ENCODE results near the gene OOSP1.

OOSP1 gene

DNA sequence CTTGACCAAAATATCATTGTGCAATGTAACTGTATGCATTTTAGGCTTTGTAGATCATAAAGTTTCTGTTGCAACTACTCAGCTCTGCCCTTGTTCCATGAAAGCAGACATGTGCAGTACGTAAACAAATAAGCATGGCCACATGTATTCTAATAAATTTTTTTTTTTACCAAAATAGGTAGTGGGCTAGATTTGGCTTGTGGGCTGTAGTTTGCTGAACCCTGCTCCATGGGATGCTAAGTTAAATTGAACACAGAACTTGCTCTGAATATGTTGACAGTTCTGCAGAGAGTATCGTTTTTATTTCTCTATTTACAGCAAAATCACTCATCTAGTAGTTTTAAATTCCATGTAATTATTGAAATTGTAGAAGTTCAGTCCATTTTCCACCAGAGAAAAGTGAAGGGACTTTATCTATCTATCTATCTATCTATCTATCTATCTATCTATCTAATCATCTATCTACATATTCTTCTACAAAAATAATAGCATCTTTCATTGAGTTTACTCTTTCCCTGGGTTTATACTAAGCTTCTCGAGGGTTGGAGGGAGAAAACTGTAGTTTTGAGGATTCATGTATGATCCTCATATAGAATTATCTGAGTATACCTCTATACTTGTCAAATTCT lies 16.1 kb downstream of the OOSP1 start:
- TF ChIP-seq CTCF (IDR thresholded peaks at IDR 0.05; ENCODE audit: borderline replicate concordance, control extremely low read depth, extremely low read depth, insufficient read depth, missing control alignments) = no peak
- no peak for DNase-seq (ENCODE audit: low spot score)
- in situ Hi-C loops (cut with MboI; ENCODE audit: low sequenced_read_pairs, unreplicated experiment) = no loop called here

GRCh38 chr11:59957094-59957493 lies 18.9 kb downstream of the OOSP1 start:
- no peak for TF ChIP-seq CTCF (IDR thresholded peaks at IDR 0.05; ENCODE audit: borderline replicate concordance, control extremely low read depth, extremely low read depth, insufficient read depth, missing control alignments)
- no peak for DNase-seq (ENCODE audit: low spot score)
- in situ Hi-C loops (cut with MboI; ENCODE audit: low sequenced_read_pairs, unreplicated experiment) = no loop called here

GRCh38 chr11:59960502-59961381 lies 22.5 kb downstream of the OOSP1 start:
- no peak for DNase-seq (ENCODE audit: low spot score)
- no peak for TF ChIP-seq CTCF (IDR thresholded peaks at IDR 0.05; ENCODE audit: borderline replicate concordance, control extremely low read depth, extremely low read depth, insufficient read depth, missing control alignments)
- in situ Hi-C loops (cut with MboI; ENCODE audit: low sequenced_read_pairs, unreplicated experiment) = no loop called here

- TF ChIP-seq CTCF (IDR thresholded peaks at IDR 0.05; ENCODE audit: borderline replicate concordance, control extremely low read depth, extremely low read depth, insufficient read depth, missing control alignments) = no peak
- in situ Hi-C loops (cut with MboI; ENCODE audit: low sequenced_read_pairs, unreplicated experiment) = no loop called here
- no peak for DNase-seq (ENCODE audit: low spot score)
Measured at GRCh38 chr11:59962107-59962482, 23.9 kb downstream of the OOSP1 start.

GRCh38 chr11:59963733-59964132 lies 25.5 kb downstream of the OOSP1 start, which contains the start of gene OOSP4A:
Gene OOSP4A, plus strand, starts transcription at chr11:59964033. Its CDS starts 0 bp downstream, at chr11:59964033.
- DNase-seq (ENCODE audit: low spot score) = no peak
- in situ Hi-C loops (cut with MboI; ENCODE audit: low sequenced_read_pairs, unreplicated experiment) = no loop called here
- TF ChIP-seq CTCF (IDR thresholded peaks at IDR 0.05; ENCODE audit: borderline replicate concordance, control extremely low read depth, extremely low read depth, insufficient read depth, missing control alignments) = no peak

DNA sequence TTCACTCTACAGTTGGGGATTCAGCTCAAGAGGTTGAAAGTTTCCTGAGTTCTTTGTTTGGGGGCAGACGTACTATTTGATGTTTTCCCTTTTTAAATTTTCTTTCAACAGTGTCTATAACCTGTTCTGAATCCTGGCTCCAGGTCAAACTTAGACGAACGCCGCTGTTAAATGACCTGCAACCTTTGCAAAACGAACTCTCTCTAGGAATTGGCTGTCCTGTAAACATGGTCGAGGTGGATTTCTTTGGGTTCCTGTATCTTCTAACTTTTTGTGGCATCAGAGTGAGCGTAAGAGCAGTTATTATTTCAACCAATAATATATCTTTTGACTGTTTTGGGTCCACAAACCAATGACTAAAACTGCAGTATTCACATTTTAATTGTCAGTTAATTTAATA lies 27.2 kb downstream of the OOSP1 start:
- no peak for TF ChIP-seq CTCF (IDR thresholded peaks at IDR 0.05; ENCODE audit: borderline replicate concordance, control extremely low read depth, extremely low read depth, insufficient read depth, missing control alignments)
- in situ Hi-C loops (cut with MboI; ENCODE audit: low sequenced_read_pairs, unreplicated experiment) = no loop called here
- DNase-seq (ENCODE audit: low spot score) = no peak

Data from GM13976 (cell line).